ENCODE measurements around the gene HYAL3. TPM values are rescaled to one million over a fixed set of nuclear protein-coding genes. Genes with fewer than 3 reads are reported as not detected.

HYAL3 gene
- total RNA-seq, 2 experiments from 2014 or later = 9.7 to 12.7 TPM

- H3K27me3 Mint-ChIP-seq (ENCODE audit: low read depth) = no peaks in the 10 kb centered on the region
These were observed 2.4 kb downstream of the HYAL3 start for GRCh38 chr3:50296721-50297383.

DNA sequence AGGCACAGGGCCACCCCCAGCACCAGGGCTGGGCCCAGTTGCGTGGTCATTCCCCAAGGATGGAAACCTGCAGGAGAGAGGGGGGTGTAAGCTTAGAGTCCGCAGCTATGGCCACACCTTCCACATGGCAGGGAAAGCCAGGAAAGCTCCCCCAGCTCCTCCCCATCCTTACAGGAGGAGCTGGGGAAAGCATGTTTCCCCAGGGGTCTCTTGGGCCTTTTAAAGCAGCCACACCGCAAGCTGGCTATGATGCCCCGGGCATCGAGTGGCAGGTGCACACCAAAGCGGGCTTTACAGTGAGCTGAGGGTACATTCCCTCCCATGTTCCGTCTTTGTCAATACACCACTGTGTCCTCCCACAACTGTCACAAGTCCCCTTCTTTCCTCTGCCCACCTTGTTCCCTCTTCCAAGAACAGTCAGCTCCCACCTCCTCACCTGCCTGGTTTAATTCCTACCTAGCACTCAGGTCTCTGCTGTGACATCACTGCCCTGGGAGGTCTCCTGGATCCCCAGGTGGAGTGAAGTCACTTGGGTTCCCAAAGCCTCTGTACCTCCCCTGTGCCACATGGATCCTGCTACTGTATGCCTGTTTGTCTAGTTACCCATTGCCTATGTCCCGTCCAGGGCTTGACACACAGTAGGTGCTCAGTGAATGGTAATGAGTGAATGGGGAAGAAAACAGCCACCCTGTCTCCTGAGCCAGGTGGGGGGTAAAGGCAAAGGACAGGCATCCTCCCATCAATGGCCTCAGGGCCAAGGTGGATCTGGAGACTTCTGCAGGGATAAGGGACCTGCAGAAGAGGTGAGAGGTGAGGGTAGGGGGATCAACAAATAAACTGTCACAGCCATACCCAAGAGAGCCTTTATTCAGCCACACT, 3.4 kb downstream of the HYAL3 start:
- H3K4me1 Mint-ChIP-seq (ENCODE audit: low read depth) = peaks cover 45% of the 10 kb centered on the region

More at GRCh38 chr3:50296721-50297383, 2.4 kb downstream of the HYAL3 start:
- Mint-ChIP-seq H3K4me3 (no peak overlapping the region), H3K4me1 (ENCODE audit: low read depth) (peaks cover 42% of the 10 kb centered on the region), H3K36me3 (ENCODE audit: low read depth) (peaks cover 2% of the 10 kb centered on the region), H3K27ac (peak overlapping the region; percentile 99), H3K9me3 (ENCODE audit: insufficient read depth) (no peaks in the 10 kb centered on the region)
- DNase-seq (no peak), ATAC-seq (no peak)
- ChIA-PET CTCF (interaction anchor here (1.4 kb wide), 1 partner anchor 25 kb away, joined by 3 read pairs; no protein-coding TSS in a partner anchor), POLR2A (interaction anchor here (3.5 kb wide), 1 partner anchor 40 kb away, joined by 27 read pairs; no protein-coding TSS in a partner anchor)

GRCh38 chr3:50294492-50295403, 4.5 kb downstream of the HYAL3 start:
- H3K4me1 Mint-ChIP-seq (ENCODE audit: low read depth) = peaks cover 40% of the 10 kb centered on the region
- ChIA-PET CTCF (interaction anchor here (1.1 to 1.3 kb wide), 3 partner anchors 20 to 35 kb away, joined by 3 to 4 read pairs (median 3); no protein-coding TSS in a partner anchor), POLR2A (no interaction called here)
- peaks cover 7% of the 10 kb centered on the region for H3K36me3 Mint-ChIP-seq (ENCODE audit: low read depth)
- ATAC-seq (no peak), DNase-seq (no peak)
- H3K4me3 Mint-ChIP-seq = no peak overlapping the region
- H3K27me3 Mint-ChIP-seq (ENCODE audit: low read depth) = no peaks in the 10 kb centered on the region
- H3K27ac Mint-ChIP-seq = peak overlapping the region; percentile 34
- H3K9me3 Mint-ChIP-seq (ENCODE audit: insufficient read depth) = no peaks in the 10 kb centered on the region

More for the DNA sequence above, 3.4 kb downstream of the HYAL3 start:
- ChIA-PET POLR2A (no interaction called here), CTCF (interaction anchor here (1.3 kb wide), 1 partner anchor 21 kb away, joined by 3 read pairs; no protein-coding TSS in a partner anchor)
- ATAC-seq (no peak), DNase-seq (no peak)
- Mint-ChIP-seq H3K9me3 (ENCODE audit: insufficient read depth) (no peaks in the 10 kb centered on the region), H3K27me3 (ENCODE audit: low read depth) (no peaks in the 10 kb centered on the region), H3K27ac (peak overlapping the region; percentile 1), H3K36me3 (ENCODE audit: low read depth) (peaks cover 7% of the 10 kb centered on the region), H3K4me3 (no peak overlapping the region)

DNA sequence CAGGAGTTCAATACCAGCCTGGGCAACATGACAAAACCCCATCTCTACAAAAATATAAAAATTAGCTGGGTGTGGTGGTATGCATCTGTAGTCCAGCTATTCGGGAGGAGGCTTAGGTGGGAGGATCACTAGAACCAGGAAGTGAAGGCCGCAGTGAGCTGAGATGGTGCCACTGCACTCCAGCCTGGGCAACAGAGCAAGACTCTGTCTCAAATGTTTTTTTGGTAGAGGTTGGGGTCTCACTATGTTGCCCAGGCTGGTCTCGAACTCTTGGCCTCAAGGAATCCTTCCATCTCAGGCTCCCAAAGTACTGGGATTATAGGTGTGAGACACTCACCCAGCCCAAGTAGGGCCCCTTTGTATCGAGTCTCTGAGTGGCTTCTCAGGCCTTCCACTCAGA, 5.1 kb downstream of the HYAL3 start:
- ChIA-PET POLR2A (interaction anchor here (0.6 to 0.9 kb wide), 2 partner anchors 26 to 46 kb away, joined by 4 to 5 read pairs; partner anchors contain the start of gene RASSF1), CTCF (interaction anchor here (1.1 kb wide), 2 partner anchors 30 to 34 kb away, joined by 3 to 4 read pairs; no protein-coding TSS in a partner anchor)
- peaks cover 7% of the 10 kb centered on the region for H3K36me3 Mint-ChIP-seq (ENCODE audit: low read depth)
- no peaks in the 10 kb centered on the region for H3K9me3 Mint-ChIP-seq (ENCODE audit: insufficient read depth)
- H3K27me3 Mint-ChIP-seq (ENCODE audit: low read depth) = no peaks in the 10 kb centered on the region
- H3K4me1 Mint-ChIP-seq (ENCODE audit: low read depth) = peaks cover 38% of the 10 kb centered on the region
- DNase-seq (no peak), ATAC-seq (no peak)
- no peak overlapping the region for H3K4me3 Mint-ChIP-seq
- H3K27ac Mint-ChIP-seq = peak overlapping the region; percentile 94

DNA sequence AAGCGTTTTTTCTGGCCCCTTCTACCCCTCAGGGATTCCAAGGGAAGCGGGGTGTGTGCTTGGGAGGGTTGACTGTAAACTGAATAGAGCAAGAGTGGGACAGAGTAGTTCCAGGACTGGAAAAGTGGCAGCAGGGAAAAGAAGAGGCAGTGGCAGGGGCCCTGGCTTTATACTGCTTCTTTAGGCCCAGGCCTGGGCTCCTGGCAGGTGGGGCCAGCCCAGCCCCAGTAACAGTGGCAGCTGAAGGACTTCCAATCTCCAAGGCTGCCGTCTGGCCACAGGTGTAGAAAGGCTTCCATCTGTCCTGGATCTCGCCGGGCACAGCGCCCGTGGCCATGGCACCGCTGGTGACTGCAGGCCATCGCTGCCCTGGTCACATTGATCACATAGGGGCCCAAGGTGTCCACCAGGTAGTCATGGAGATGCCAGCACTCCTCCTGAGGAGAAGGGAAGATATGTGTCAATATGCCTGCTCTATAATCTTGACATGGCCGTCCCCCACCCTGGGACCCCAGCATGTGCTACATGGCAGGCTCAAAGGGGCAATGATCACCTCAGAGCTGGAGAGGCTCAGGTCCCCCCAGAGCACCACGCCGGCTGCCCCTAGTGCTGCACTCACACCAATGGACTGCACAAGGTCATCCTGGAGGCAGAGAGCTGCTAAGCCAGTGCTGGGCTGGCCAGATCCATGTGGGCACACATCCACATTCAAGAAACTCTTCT, 6.0 kb downstream of the HYAL3 start:
- Mint-ChIP-seq H3K9me3 (ENCODE audit: insufficient read depth) (no peaks in the 10 kb centered on the region), H3K4me3 (peak overlapping the region; percentile 88), H3K4me1 (ENCODE audit: low read depth) (peaks cover 37% of the 10 kb centered on the region), H3K36me3 (ENCODE audit: low read depth) (peaks cover 8% of the 10 kb centered on the region), H3K27ac (peak overlapping the region; percentile 94), H3K27me3 (ENCODE audit: low read depth) (no peaks in the 10 kb centered on the region)
- ChIA-PET CTCF (interaction anchor here (1.1 to 2.2 kb wide), 5 partner anchors 13 to 47 kb away, joined by 4 to 10 read pairs (median 7); no protein-coding TSS in a partner anchor), POLR2A (interaction anchor here (0.6 to 1.8 kb wide), 7 partner anchors 25 to 89 kb away, joined by 3 to 5 read pairs (median 4); partner anchors contain the start of genes HYAL2 and RASSF1)
- no peak for DNase-seq
- ATAC-seq = no peak

DNA sequence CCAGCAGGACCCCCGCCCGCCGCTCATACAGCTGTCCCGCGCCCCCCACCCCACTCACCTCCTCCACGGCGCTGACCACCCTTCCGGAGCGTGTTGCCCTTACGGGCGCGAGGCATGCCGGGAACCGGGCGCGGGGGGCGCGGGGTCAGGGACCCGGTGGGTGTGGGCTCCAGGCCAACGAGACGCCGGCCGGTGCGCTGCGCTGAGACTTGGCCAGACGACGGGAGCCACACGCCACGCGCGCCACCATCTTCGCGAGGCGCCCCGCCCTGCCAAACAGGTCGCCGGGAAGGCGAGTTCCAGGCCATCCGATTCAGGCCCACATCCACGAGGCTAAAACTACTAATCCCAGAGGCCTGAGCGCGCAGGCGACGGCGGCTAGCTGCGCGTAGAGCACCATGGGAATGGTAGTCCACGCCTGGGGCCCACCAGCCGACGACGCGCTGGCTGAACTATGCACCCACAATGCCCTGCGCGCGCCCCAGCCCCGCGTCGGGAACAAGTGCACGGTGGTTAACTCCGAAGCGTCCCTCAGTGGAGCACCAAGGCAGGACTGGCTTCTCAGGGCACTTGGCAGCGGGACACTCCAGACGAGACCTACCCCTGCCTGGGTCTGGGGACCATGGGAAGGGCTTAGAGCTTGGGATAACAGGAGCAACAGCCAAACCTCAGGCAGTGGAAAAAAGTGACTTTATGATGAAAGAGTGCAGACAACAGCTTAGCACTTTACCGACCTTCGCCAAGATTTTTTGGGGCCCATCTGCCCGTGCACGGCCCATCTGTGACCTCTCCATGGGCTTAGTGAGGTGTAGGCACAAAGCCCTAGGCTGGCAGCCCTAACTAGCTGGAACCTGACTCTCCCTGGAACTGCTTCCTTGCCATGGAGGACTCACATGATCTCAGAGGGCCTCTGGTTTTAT, 6.8 kb downstream of the HYAL3 start, which contains the start of gene IFRD2:
IFRD2 (minus strand) TSS at position 271 of the 920 bp plus-strand sequence; CDS start at position 116, 155 bp downstream.
- Mint-ChIP-seq H3K4me1 (ENCODE audit: low read depth) (peaks cover 29% of the 10 kb centered on the region), H3K4me3 (peak within 1 kb of the TSS; percentile 88), H3K9me3 (ENCODE audit: insufficient read depth) (no peaks in the 10 kb centered on the region), H3K27me3 (ENCODE audit: low read depth) (no peaks in the 10 kb centered on the region), H3K36me3 (ENCODE audit: low read depth) (peaks cover 11% of the 10 kb centered on the region), H3K27ac (peak within 1 kb of the TSS; percentile 94)
- ATAC-seq = peak; percentile 99
- ChIA-PET CTCF (interaction anchor here (0.7 to 2.2 kb wide), 10 partner anchors 10 to 203 kb away, joined by 3 to 10 read pairs (median 7); partner anchors contain the start of gene RBM5), POLR2A (interaction anchor here (0.6 to 1.8 kb wide), 10 partner anchors 11 to 89 kb away, joined by 3 to 4 read pairs (median 3); partner anchors contain the start of gene HYAL2)
- peak; percentile 98 for DNase-seq

DNA sequence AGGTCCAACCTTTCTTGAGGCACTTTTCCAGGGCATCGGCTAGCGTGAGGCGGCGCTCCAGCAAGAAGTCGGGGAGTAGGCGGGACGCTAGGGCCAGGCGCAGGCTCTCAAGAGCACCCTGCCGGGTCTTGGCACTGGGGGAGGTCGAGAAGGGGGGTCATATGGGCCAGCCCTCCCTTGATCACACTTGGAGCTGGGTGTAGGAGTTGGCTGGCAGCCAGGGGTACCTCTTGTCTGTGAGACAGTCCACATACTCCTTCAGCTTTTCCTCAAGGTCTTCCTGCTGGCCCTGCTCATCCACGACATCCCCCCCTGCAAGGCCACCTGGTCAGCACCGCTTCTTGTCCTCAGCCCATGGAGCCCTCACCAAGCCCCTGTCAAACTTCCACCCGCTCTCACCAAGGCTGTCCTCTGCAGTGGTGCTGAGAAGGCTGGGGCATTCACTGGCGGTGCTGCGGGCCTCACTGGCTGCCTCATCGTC, 9.0 kb downstream of the HYAL3 start:
- Mint-ChIP-seq H3K27me3 (ENCODE audit: low read depth) (no peaks in the 10 kb centered on the region), H3K4me1 (ENCODE audit: low read depth) (peaks cover 20% of the 10 kb centered on the region), H3K27ac (no peak overlapping the region)

DNA sequence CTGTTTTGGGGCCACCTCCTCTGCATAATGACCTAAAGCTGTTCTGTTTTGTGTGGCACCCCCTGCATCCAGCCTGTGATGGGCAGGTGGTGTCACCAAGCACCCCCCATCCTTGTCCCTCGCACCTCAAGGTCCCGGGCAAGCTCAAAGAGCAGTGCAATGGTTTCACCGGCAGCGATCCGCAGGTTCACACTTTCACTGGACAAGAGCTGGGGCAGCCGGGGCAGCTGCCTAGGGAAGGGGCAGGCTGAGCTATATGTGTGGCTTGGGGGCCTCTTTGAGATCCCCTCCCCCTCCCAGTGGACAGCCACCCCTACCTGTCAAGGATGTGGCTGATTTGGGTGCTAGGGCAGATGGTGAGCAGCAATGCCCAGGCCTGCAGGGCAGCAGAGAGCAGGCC, 10.1 kb downstream of the HYAL3 start:
- no peak for DNase-seq
- ChIA-PET CTCF (interaction anchor here (0.7 to 1.8 kb wide), 2 partner anchors 28 to 63 kb away, joined by 3 to 6 read pairs; no protein-coding TSS in a partner anchor), POLR2A (interaction anchor here (1.4 to 2.3 kb wide), 2 partner anchors 10 kb away, joined by 3 to 8 read pairs; partner anchors contain the start of genes HYAL3 and NAA80)
- Mint-ChIP-seq H3K27me3 (ENCODE audit: low read depth) (no peaks in the 10 kb centered on the region), H3K36me3 (ENCODE audit: low read depth) (peaks cover 11% of the 10 kb centered on the region), H3K4me3 (no peak overlapping the region), H3K27ac (no peak overlapping the region), H3K9me3 (ENCODE audit: insufficient read depth) (no peaks in the 10 kb centered on the region), H3K4me1 (ENCODE audit: low read depth) (peaks cover 20% of the 10 kb centered on the region)
- no peak for ATAC-seq

More for the DNA sequence above, 9.0 kb downstream of the HYAL3 start:
- no peaks in the 10 kb centered on the region for H3K9me3 Mint-ChIP-seq (ENCODE audit: insufficient read depth)
- peaks cover 11% of the 10 kb centered on the region for H3K36me3 Mint-ChIP-seq (ENCODE audit: low read depth)
- no peak for ATAC-seq
- POLR2A ChIA-PET = no interaction called here
- CTCF ChIA-PET = interaction anchor here (1.6 to 1.8 kb wide), 2 partner anchors 24 to 64 kb away, joined by 3 to 6 read pairs; no protein-coding TSS in a partner anchor
- peak overlapping the region; percentile 88 for H3K4me3 Mint-ChIP-seq
- DNase-seq = no peak

DNA sequence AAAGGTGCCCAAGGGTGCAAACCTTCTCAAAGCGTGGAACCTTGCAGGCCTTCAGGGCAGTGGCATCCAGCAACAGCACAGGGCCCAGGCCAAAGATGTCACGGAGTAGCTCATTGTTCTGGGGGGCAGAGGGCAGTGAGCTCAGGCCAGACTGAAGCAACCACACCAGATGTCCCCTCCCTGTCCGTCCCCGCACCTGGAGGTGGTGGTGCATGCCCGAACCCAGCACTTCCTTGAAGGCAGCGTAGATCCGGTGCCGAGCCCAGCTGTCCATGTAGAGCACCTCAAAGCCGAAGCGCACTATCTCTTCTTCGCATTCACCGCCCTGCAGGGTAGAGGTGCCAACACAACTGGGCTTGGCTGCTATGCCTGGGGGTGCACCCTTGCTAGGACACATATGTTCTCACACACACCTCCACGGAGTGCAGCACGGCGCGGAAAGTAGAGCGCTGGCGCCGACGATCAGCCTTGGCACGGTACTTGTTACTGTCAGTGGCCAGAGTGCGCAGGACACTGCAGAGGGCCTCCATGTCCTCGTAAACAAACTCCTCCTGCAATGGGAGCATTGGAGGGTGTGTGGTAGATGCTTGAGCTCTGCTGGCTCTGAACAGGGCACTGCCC, 10.7 kb downstream of the HYAL3 start:
- ChIA-PET CTCF (interaction anchor here (0.7 to 1.2 kb wide), 2 partner anchors 29 to 94 kb away, joined by 3 read pairs; no protein-coding TSS in a partner anchor), POLR2A (interaction anchor here (1.4 to 2.3 kb wide), 2 partner anchors 9 to 10 kb away, joined by 3 to 8 read pairs; partner anchors contain the start of genes HYAL3 and NAA80)
- Mint-ChIP-seq H3K4me1 (ENCODE audit: low read depth) (peaks cover 20% of the 10 kb centered on the region), H3K4me3 (no peak overlapping the region), H3K27me3 (ENCODE audit: low read depth) (no peaks in the 10 kb centered on the region), H3K9me3 (ENCODE audit: insufficient read depth) (no peaks in the 10 kb centered on the region), H3K27ac (no peak overlapping the region), H3K36me3 (ENCODE audit: low read depth) (peaks cover 11% of the 10 kb centered on the region)
- DNase-seq (no peak), ATAC-seq (no peak)

Data from activated CD8-positive, alpha-beta T cell treated with anti-CD3 and anti-CD28 coated beads, Interleukin-2, amount 10 ng/mL, durations not matched to agents 7 days and 5 days (primary cell).